CD4-positive, alpha-beta T cell treated with Interleukin-2 at 100 ng/mL for 4 hours (primary cell): ENCODE results near the gene BCORL1.
A peak's percentile ranks its signal among the peaks of the same experiment; 100 is the strongest.

Experiments used
- DNase-seq: peaks from one replicate; pipeline ENCODE4 v3.0.0-alpha.2; 2020; ENCODE audit warnings: low spot score

BCORL1 gene

GRCh38 chrX:130014770-130015169, 32.3 kb downstream of the BCORL1 start:
- no peak for DNase-seq

- DNase-seq, result no peak
These were observed 32.7 kb downstream of the BCORL1 start for GRCh38 chrX:130015181-130015580.

GRCh38 chrX:130018143-130018542, 35.7 kb downstream of the BCORL1 start:
- DNase-seq, result no peak

- no peak for DNase-seq
These were observed 38.4 kb downstream of the BCORL1 start for GRCh38 chrX:130020661-130021324.

GRCh38 chrX:130024127-130024526, 41.7 kb downstream of the BCORL1 start:
- peak; percentile 81 for DNase-seq

GRCh38 chrX:130025256-130025655, 42.8 kb downstream of the BCORL1 start:
- no peak for DNase-seq

- DNase-seq, result no peak
These were observed 45.1 kb downstream of the BCORL1 start for GRCh38 chrX:130027569-130027968.

GRCh38 chrX:130028196-130028595, 45.8 kb downstream of the BCORL1 start:
- peak; percentile 46 for DNase-seq

- no peak for DNase-seq
These were observed 48.4 kb downstream of the BCORL1 start for GRCh38 chrX:130030826-130031225.

GRCh38 chrX:130032552-130032951, 50.1 kb downstream of the BCORL1 start:
- DNase-seq, result no peak

GRCh38 chrX:130034178-130034577, 51.7 kb downstream of the BCORL1 start:
- DNase-seq, result no peak

GRCh38 chrX:130039847-130040246, 57.4 kb downstream of the BCORL1 start:
- DNase-seq, result no peak

- no peak for DNase-seq
These were observed 65.0 kb downstream of the BCORL1 start for GRCh38 chrX:130047416-130047815.

- DNase-seq, result no peak
These were observed 66.3 kb downstream of the BCORL1 start for GRCh38 chrX:130048686-130049222.

- no peak for DNase-seq
These were observed 67.4 kb downstream of the BCORL1 start for GRCh38 chrX:130049821-130050220.

- DNase-seq, result no peak
These were observed 68.9 kb downstream of the BCORL1 start for GRCh38 chrX:130051176-130051845.

GRCh38 chrX:130053236-130053635, 70.8 kb downstream of the BCORL1 start:
- no peak for DNase-seq

GRCh38 chrX:130055103-130055502, 72.7 kb downstream of the BCORL1 start:
- no peak for DNase-seq

- DNase-seq, result no peak
These were observed 73.5 kb downstream of the BCORL1 start for GRCh38 chrX:130055899-130056298.

GRCh38 chrX:130057209-130057608, 74.8 kb downstream of the BCORL1 start:
- no peak for DNase-seq

- DNase-seq, result no peak
These were observed 76.2 kb downstream of the BCORL1 start for GRCh38 chrX:130058652-130059051.

- peak; percentile 80 for DNase-seq
These were observed 78.0 kb downstream of the BCORL1 start for GRCh38 chrX:130060122-130061069.
